Adrenal gland (tissue), 12 donors: ENCODE data around the gene ASZ1. TPM values are rescaled to one million over a fixed set of nuclear protein-coding genes. Genes with fewer than 3 reads are reported as not detected.
A peak's percentile ranks its signal among the peaks of the same experiment; 100 is the strongest.

ENCODE experiments used
- DNase-seq, 7 donors: peaks; one replicate each; pipeline ENCODE4 v3.0.0-alpha.2; 2019 to 2020
- H3K27ac ChIP-seq, 5 donors: fragments of 200-600 bp; sonication (generic) in 4 of 5; 1 replicate in 3 of 5; 2 replicates in 2 of 5; pipeline versions ENCODE4 v1.5.1 to v1.8.0; 2016 to 2020; ENCODE audit warnings: mild to moderate bottlenecking in 1 of 5
- H3K27me3 ChIP-seq: fragments of 200-600 bp; 2 replicates; pipeline ENCODE4 v1.8.0; 2021
- H3K36me3 ChIP-seq, 2 donors: fragments of 200-600 bp; replicated peaks in 1 of 2; 1 replicate in 1 of 2; 2 replicates in 1 of 2; pipeline versions ENCODE4 v1.5.1 to v1.8.0; 2018 to 2022
- H3K4me1 ChIP-seq, 2 donors: fragments of 200-600 bp; replicated peaks in 1 of 2; 1 replicate in 1 of 2; 2 replicates in 1 of 2; pipeline versions ENCODE4 v1.5.1 to v1.8.0; 2018 to 2021
- H3K4me3 ChIP-seq, 4 donors: fragments of 200-600 bp; sonication (generic) in 3 of 4; one replicate each; pipeline ENCODE4 v1.5.1; 2016 to 2018
- H3K9me3 ChIP-seq, 3 donors: fragments of 200-600 bp; sonication (generic) in 1 of 3; replicated peaks in 1 of 3; 1 replicate in 2 of 3; 2 replicates in 1 of 3; pipeline versions ENCODE4 v1.5.1 to v1.8.0; 2016 to 2021
- CTCF ChIP-seq, 6 experiments: fragments of 450-650 bp in 4 of 6; fragments of 200-600 bp in 2 of 6; sonication (generic) in 1 of 6; IDR thresholded peaks; 1 replicate in 5 of 6; 2 replicates in 1 of 6; pipeline versions ENCODE4 v1.5.1 to v1.8.0; 2016 to 2021; ENCODE audit warnings: antibody characterized with exemption in 6 of 6, mild to moderate bottlenecking in 2 of 6, moderate library complexity in 1 of 6
- POLR2A ChIP-seq, 2 donors: fragments of 450-650 bp; IDR thresholded peaks; one replicate each; pipeline ENCODE4 v1.6.1; 2017; ENCODE audit warnings: antibody characterized with exemption in 2 of 2, mild to moderate bottlenecking in 2 of 2, moderate library complexity in 1 of 2
- WGBS, 4 donors: extraction: QIAGEN DNeasy Blood & Tissue Kit in 2 of 4; methylation state at CpG; one replicate each; pipeline versions ENCODE4 v1.1.5 to v1.1.7; 2013 to 2017; 5-methylcytosine and 5-hydroxymethylcytosine counted together
- intact Hi-C, 2 donors: fragments of 100-400 bp; cut with DNase I; formaldehyde crosslinking; loops; one replicate each; pipeline versions ENCODE4 v1.14.1 to v1.15.0; 2022 to 2023
- polyA plus RNA-seq, 3 donors: library from polyadenylated mRNA; stranded (reverse); fragments of 200-250 nt in 2 of 3; fragments of 350-450 nt in 1 of 3; fragmentation: Illumina TruSeq in 1 of 3; extraction: RNeasy Lipid Tissue Mini Kit (QIAGEN cat#74804) in 1 of 3; gene quantifications; one replicate each; pipeline ENCODE4 v1.2.3, GENCODE V29; 2013 to 2014
- total RNA-seq, 9 donors: library from RNA; depleted of rRNA in 4 of 9; stranded (reverse); fragments of >200 nt in 4 of 9; fragments of 120-200 nt in 1 of 9; fragmentation: NEBNext Ultra II Directional in 1 of 9; extraction: Animal tissue kit (Norgen Biotek cat#: 25700) in 1 of 9; gene quantifications; one replicate each; pipeline versions ENCODE4 v1.1.0 to v1.2.4, GENCODE V29; 2013 to 2023
- donor health status: healthy with polysubstance abuse.
- donor health status: Bipolar disorder and iron deficiency.
- donor health status: DM: yes; HTN: yes; CAD: no.
- donor health status: DM: no; HTN: no; CAD: no.
- donor health status: DM: no; HTN: no; CAD: no.
- donor health status: DM: yes; HTN: yes; CAD: no.

Gene ASZ1
- total and polyA plus RNA-seq, 12 donors: not detected

DNA sequence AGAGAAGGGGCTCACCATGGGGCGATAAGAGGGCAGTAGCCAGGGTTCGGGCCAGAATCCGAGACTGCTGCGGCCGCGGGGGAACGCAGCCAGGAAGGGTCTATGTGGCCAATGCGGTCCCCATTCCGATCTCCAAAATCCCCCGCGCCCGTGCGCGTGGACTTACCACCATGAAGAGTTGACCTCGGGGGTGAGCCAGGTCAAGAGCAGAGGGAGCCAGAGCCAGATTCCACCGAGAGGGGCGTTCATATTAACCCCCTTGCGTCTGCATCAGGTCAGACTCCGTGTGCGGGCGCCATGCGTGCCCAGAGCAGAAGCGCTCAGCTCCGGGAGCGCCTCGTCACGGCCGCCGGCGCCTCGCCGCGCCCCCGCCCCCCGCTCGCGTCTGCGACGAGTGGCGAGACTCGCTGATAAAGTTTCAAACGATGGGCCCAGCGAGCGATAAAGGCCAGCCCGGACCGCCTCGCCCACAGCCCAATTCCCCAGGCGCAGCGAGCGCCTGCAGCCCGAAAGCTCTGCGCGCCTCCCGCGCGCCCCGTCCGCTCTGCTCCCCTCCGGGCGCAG lies 104.5 kb downstream of the ASZ1 start, which contains the start of gene WNT2:
TSS of gene WNT2 (minus strand) at position 318 of the 564 bp plus-strand sequence. CDS start at position 249, 69 bp downstream.
- intact Hi-C loops: no loop called here
- H3K9me3 ChIP-seq: no peaks in the 10 kb centered on the region
- peaks cover 0 to 9% of the 10 kb centered on the region in 2 donors for H3K4me1 ChIP-seq
- H3K27me3 ChIP-seq: peaks cover 14% of the 10 kb centered on the region
- peak within 1 kb of the TSS in 1 of 4 donors; percentile 43 for H3K4me3 ChIP-seq
- no peak within 1 kb of the TSS for H3K27ac ChIP-seq
- H3K36me3 ChIP-seq: no peaks in the 10 kb centered on the region
- 1 to 6% (median 2%) methylated on average over 9 to 60 of the region's 60 CpGs for WGBS, 4 donors
- TF ChIP-seq POLR2A (IDR thresholded peaks at IDR 0.05) (no peak), CTCF (IDR thresholded peaks at IDR 0.05) (no peak)
- DNase-seq: no peak

- DNase-seq: no peak
- no peak overlapping the region for H3K27ac ChIP-seq
- H3K9me3 ChIP-seq: no peaks in the 10 kb centered on the region
- 83 to 94% (median 88%) methylated on average over 10 of the region's 10 CpGs for WGBS, 4 donors
- TF ChIP-seq POLR2A (IDR thresholded peaks at IDR 0.05) (no peak), CTCF (IDR thresholded peaks at IDR 0.05) (no peak)
- intact Hi-C loops: no loop called here
- no peaks in the 10 kb centered on the region for H3K36me3 ChIP-seq
- H3K27me3 ChIP-seq: peaks cover 14% of the 10 kb centered on the region
- H3K4me1 ChIP-seq: peaks cover 0 to 9% of the 10 kb centered on the region in 2 donors
- no peak overlapping the region for H3K4me3 ChIP-seq
These were observed 106.8 kb downstream of the ASZ1 start for GRCh38 chr7:117320523-117320922.

DNA sequence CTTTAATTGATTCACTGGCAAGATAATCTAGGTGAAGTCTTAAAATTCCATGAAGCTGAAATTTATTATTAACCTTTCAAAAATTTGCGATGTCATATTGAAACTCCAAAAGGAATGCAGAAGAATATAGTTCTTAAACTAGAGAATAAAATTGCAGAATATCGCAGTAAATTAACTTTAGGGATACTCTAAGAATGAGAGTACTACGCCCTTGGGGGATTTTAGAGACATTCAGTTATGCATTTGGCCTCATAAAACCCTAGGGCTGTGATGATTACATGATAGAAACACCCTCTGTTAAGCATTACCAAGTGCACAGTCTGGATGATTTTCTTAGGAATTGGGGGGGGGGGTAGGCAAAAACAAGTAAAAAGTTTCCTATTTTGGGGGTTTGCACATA lies 108.1 kb downstream of the ASZ1 start:
- H3K36me3 ChIP-seq: no peaks in the 10 kb centered on the region
- no peak overlapping the region for H3K4me3 ChIP-seq
- peaks cover 14% of the 10 kb centered on the region for H3K27me3 ChIP-seq
- intact Hi-C loops: no loop called here
- DNase-seq: no peak
- H3K4me1 ChIP-seq: peaks cover 0 to 9% of the 10 kb centered on the region in 2 donors
- TF ChIP-seq POLR2A (IDR thresholded peaks at IDR 0.05): no peak
- no peak for TF ChIP-seq CTCF (IDR thresholded peaks at IDR 0.05)
- 74 to 82% (median 79%) methylated on average over 3 of the region's 3 CpGs for WGBS, 4 donors
- H3K9me3 ChIP-seq: no peaks in the 10 kb centered on the region
- no peak overlapping the region for H3K27ac ChIP-seq

- Histone ChIP-seq H3K27me3 (no peaks in the 10 kb centered on the region), H3K9me3 (no peaks in the 10 kb centered on the region), H3K36me3 (no peaks in the 10 kb centered on the region), H3K4me1 (no peaks in the 10 kb centered on the region), H3K4me3 (no peak overlapping the region), H3K27ac (no peak overlapping the region)
- intact Hi-C loops: no loop called here
- DNase-seq: no peak
- TF ChIP-seq POLR2A (IDR thresholded peaks at IDR 0.05) (no peak), CTCF (IDR thresholded peaks at IDR 0.05) (no peak)
These were observed 113.7 kb downstream of the ASZ1 start for GRCh38 chr7:117313582-117313981.

Other genes starting within 250 kb of the ASZ1 start
- under 1 TPM in 2 of 9 donors, not detected in 7; 0.28 to 0.72 TPM for gene WNT2, start 104.4 kb downstream of the ASZ1 start, total RNA-seq
- under 1 TPM in 1 of 3 donors, not detected in 2; 0.07 TPM for gene WNT2, start 104.4 kb downstream of the ASZ1 start, polyA plus RNA-seq
- under 1 TPM in 2 of 9 donors, not detected in 7; 0.08 to 0.22 TPM for gene CFTR, start 52.5 kb upstream of the ASZ1 start, total RNA-seq
- gene CFTR, start 52.5 kb upstream of the ASZ1 start, polyA plus RNA-seq: under 1 TPM in 1 of 3 donors, not detected in 2; 0.07 TPM